ENCODE results near the gene SSX7. TPM values are rescaled to one million over a fixed set of nuclear protein-coding genes. Genes with fewer than 3 reads are reported as not detected.

Gene SSX7, protein sequence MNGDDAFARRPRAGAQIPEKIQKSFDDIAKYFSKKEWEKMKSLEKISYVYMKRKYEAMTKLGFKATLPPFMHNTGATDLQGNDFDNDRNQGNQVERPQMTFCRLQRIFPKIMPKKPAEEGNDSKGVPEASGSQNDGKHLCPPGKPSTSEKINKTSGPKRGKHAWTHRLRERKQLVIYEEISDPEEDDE
- not detected in 2 replicates for total RNA-seq

DNA sequence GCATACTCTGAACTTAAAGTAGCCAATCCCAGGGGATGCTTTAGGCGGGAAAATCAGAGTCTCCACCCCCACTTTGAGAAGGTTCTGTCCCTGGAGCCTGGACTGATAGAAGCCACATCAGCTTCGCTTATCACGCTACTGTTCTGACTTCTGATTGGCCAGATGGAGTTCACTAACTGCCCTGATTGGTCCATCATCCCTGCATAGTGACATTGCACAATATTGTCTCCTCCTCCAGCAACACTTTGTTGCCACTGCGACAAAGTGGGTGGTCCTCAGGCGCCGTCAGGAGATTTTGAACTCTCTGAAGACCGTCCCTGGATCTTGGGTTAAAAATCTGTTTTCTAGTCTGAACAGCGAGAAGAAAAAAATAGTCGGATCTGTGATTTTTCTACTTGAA is at the start of gene SSX7:
Gene SSX7 (minus strand): TSS at position 101 of the 400 bp plus-strand sequence. CDS start 1,428 bp downstream, outside the sequence.

Other genes with a start within 250 kb of the SSX7 start
- not detected in 2 replicates for gene XAGE1A, start 159.1 kb downstream of the SSX7 start, total RNA-seq
- gene XAGE1B, start 137.8 kb downstream of the SSX7 start, total RNA-seq, result not detected in 2 replicates
- not detected in 2 replicates for gene SSX2, start 52.3 kb upstream of the SSX7 start, total RNA-seq
- gene SSX2B, start 96.4 kb upstream of the SSX7 start, total RNA-seq, result not detected in 2 replicates
- gene SPANXN5, start 142.5 kb upstream of the SSX7 start, total RNA-seq, result not detected in 2 replicates
- not detected in 2 replicates for gene XAGE5, start 156.4 kb upstream of the SSX7 start, total RNA-seq
- gene XAGE3, start 213.2 kb upstream of the SSX7 start, total RNA-seq, result not detected in 2 replicates
- gene FAM156B, start 242.4 kb upstream of the SSX7 start, total RNA-seq, result 14.7 and 23.3 TPM in 2 replicates